Left ventricle myocardium superior (tissue), 1 donor: ENCODE data around the gene C19orf85. TPM values are rescaled to one million over a fixed set of nuclear protein-coding genes. Genes with fewer than 3 reads are reported as not detected.
"Not testable (repeated sequence)": the region's sequence is repeated elsewhere in the genome, so short reads cannot be mapped to it uniquely, and the experiment has no call there.

Experiments used
- ATAC-seq: fragments of 200-7000 bp; cut with Tn5 transposase; one replicate; pipeline ENCODE4 v1.9.1; 2020; ENCODE audit warnings: mild to moderate bottlenecking, moderate library complexity
- DNase-seq: peaks from one replicate; pipeline ENCODE4 v3.0.0-alpha.2; 2020
- intact Hi-C: fragments of 100-400 bp; cut with micrococcal nuclease; formaldehyde crosslinking; loops from one replicate; pipeline ENCODE4 v1.11.0; 2022
- long read RNA-seq: library from polyadenylated mRNA; unstranded; transcript quantifications from one replicate; pipeline ENCODE4 v2.0.0, GENCODE V29; 2021
- total RNA-seq: library from RNA; stranded (reverse); fragmentation: NEBNext Ultra II Directional; extraction: Animal tissue kit (Norgen Biotek cat#: 25700); gene quantifications from one replicate; pipeline ENCODE4 v1.2.1, GENCODE V29; 2021
- donor health status: DM: no; HTN: yes; CAD: no; lungs with severe emphysema.

Gene C19orf85
- total RNA-seq = not detected
- long read RNA-seq = 0 reads

DNA sequence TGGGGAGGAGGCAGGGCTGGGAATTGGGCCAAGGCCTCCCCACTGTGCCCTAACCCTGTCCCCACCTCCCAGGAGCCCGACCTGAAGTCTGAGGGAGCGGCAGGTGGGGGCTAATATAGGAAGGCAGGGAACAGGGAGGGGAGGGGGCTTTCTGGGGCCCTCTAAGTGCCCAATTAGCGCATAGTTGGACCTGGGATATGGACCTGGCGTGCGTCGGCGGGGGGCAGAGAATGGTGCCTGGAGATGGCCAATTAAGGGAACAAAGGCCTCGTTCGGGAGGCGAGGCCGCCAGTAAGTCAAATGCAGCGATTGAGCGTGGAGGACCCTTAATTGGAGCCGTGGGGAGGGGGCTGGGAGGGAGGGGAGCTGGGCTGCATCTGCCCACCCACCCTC lies at the start of gene C19orf85:
Gene C19orf85, minus strand, starts transcription at position 90 of the 393 bp plus-strand sequence. CDS start 197 bp downstream, outside the sequence.
- DNase-seq (no peak), ATAC-seq (no peak)
- intact Hi-C loops = no loop called here

DNA sequence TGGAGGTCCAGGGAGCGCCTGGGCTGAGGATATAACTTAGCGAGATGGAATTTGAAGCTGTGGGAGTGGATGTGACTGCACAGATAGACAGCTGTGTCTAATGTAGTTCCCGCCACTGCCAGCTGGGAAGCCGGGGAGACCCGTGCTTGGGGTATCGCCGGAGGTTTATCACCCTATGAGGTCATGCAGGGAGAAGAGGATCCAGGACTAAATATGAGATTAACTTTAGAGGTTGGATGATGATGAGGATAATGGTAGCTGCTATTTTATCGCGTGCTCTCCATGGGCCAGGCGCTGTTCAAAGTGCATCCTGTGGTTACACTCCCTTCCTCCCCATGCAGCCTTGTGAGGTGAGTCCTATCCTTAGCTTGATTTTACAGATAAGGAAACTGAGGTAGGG lies 43.6 kb upstream of the C19orf85 start:
- DNase-seq (no peak), ATAC-seq (no peak)
- intact Hi-C loops = no loop called here

DNA sequence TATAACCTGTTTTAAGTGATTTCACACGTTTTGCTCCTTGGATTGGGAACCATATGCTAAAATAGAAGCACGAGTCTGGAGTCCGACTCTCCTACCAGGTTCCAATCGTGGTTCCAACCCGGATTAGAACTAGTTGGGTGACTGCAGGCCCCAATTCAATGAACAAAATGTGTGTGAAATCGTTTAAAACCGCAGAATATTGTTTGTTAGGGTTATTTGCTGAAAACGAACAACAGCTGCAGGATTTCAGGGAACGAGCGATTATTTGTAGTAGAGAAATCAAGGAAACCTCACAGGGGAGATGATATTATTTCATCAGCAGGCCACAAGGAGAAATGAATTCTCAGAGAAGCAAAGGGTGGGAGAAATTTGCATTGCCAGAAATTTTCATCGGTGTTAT lies 40.4 kb upstream of the C19orf85 start:
- ATAC-seq (no peak), DNase-seq (no peak)
- intact Hi-C loops = no loop called here

DNA sequence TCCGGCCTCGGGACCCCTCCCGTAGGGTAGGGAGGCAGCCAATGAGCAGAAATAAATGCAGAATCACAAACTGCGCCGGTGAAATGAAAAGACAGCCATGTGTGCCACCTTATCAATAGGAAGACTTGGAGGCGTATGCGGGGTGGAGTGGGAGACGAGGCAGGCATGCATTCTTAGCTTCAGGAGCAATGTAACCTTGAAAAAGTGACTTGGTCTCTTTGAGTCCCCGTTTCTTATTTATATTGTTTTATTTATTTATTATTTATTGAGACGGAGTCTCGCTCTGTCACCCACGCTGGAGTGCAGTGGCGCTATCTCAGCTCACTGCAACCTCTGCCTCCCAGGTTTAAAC lies 39.7 kb upstream of the C19orf85 start:
- intact Hi-C loops = no loop called here
- ATAC-seq = no peak

DNA sequence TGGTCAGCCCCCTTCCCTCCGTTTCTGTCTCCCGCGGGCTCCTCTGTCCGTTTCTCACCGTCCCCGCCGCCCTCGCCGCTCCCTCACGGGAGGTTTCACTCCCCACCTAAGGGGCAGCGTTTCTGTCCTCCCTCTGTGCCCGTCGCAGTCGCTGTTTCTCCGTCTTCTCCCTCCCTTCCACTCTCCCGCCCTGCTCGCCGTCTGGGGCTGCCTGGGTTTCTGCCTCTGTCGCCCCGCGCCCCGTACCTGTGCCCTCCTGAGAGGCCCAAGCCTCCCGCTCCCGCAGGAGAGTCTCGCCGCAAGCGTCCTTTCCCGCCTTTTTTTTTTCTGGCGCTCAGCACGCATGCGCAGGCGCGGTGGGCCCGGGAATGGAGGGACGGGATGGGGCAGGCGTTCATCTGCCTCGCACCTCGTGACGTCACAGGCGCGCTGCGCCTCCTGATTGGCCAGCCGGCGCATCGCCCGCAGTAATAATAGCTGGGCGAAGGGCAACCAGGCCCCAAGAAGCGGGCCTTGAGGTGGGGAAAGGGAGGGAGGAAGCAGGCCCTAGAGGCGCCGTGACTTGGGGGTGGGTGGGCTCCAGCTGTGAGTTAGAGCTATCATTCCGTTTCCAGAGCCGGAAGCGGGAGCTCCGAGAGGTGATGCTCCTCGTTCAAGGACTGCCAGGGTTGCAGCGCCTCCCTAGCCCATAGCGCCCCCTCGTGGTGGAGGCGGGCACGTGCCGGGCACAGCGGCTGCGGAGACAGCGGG lies 39.1 kb upstream of the C19orf85 start:
- DNase-seq = peak; percentile 97
- intact Hi-C loops = loop anchor here (2.0 kb wide), 1 partner anchor 37 kb away; no protein-coding TSS in a partner anchor
- peak; percentile 98 for ATAC-seq

More for the DNA sequence above, 39.7 kb upstream of the C19orf85 start:
- DNase-seq = peak; percentile 3

DNA sequence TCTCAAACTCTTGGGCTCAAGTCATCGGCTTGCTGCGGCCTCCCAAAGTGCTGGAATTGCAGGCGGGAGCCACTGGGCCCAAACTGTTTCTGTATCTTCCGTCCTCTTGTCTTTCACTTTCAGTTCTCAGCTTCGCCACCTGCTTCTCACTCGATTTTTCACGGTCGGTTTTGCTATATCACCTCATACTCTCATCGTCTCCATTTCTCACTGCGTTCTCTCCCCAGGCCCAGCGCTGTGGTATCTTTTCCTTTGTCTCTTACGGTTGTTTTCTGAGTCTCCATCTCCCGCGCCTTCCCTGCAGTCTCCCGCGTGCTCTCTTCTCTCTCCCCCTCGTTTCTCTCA lies 38.6 kb upstream of the C19orf85 start:
- no peak for ATAC-seq
- intact Hi-C loops = loop anchor here (2.0 kb wide), 1 partner anchor 36 kb away; no protein-coding TSS in a partner anchor

DNA sequence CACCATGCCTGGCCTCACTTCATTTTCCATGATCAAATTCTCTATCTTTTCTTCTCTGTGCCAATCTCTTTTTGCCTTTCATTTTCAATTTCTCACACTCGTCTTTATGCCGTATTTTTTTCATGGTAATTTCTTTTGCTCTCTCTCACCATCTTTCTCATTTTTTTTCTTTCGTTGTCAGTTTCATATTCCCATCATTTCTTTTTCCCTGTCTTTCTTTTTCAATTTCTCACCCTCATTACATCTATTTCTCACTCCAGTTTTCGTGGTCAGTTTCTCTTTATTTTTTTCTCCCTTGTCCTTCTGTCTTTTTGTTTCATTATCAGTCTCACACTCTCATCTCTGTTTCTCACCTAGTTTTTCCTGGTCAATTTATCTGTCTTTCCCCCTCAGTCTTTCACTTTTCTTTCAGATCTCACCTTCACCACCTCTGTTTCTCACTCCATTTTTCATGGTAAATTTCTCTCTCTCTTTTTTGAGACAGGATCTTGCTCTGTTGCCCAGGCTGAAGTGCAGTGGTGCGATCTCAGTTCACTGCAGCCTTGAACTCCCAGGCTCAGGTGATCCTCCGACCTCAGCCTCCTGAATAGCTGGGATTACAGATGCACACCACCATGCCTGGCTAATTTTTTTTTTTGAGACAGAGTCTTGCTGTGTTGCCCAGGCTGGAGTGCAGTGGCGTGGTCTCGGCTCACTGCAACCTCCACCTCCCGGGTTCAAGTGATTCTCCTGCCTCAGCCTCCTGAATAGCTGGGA lies 37.8 kb upstream of the C19orf85 start:
- intact Hi-C loops = loop anchor here (2.0 kb wide), 1 partner anchor 36 kb away; no protein-coding TSS in a partner anchor

More for the DNA sequence above, 38.6 kb upstream of the C19orf85 start:
- no peak for DNase-seq

DNA sequence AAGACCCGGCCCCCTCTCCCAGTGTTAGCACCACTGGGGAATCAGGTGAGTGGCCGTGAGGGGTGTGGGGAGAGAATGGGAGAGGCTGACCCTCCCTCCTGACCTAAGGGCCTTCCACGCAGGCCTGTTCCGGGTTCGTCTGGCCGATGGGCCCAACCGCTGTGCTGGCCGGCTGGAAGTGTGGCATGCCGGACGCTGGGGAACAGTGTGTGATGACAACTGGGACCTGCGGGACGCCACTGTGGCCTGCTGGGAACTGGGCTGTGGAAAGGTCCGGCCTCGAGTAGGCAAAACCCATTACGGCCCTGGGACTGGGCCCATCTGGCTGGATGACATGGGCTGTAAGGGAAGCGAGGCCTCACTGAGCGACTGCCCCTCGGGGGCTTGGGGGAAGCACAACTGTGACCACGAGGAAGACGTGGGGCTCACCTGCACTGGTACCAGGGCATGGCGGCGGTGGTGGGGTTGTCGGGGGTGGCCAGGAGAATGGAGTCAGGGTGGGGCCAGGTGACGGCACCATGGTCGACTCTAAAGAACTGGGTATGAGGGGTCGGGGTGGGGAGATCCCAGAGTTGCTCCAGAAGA lies 35.9 kb upstream of the C19orf85 start:
- ATAC-seq = no peak
- intact Hi-C loops = no loop called here
- peak; percentile 23 for DNase-seq

More for the DNA sequence above, 37.8 kb upstream of the C19orf85 start:
- no peak for ATAC-seq
- DNase-seq = peak; percentile 4

DNA sequence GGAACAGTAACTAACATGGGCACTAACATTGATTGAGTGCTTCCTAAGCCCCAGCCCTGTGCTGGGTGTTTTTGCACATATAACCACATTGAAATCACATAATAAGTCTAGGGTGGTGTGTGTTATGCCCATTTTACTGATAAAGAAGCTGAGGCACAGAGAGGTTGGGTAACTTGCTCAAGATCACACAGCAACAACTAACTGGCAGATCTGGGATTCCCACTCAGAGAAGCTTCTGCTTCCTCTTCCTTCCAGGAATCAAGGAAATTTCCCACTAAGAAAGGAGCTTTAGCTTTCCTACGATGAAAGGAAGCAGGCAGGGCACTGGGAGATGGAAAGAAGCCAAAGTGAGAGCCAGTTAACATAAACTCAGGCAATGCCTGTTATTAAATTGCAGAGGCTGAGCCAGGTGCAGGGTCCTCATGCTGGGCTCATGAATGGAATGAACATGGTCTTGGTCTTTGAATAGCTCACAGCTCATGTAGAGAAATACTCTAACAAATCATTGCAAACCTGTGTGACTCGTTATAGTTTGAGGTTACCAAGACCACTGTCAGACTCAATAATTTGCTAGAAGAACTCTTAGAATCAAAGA lies 33.8 kb upstream of the C19orf85 start:
- intact Hi-C loops = no loop called here
- DNase-seq (no peak), ATAC-seq (no peak)

DNA sequence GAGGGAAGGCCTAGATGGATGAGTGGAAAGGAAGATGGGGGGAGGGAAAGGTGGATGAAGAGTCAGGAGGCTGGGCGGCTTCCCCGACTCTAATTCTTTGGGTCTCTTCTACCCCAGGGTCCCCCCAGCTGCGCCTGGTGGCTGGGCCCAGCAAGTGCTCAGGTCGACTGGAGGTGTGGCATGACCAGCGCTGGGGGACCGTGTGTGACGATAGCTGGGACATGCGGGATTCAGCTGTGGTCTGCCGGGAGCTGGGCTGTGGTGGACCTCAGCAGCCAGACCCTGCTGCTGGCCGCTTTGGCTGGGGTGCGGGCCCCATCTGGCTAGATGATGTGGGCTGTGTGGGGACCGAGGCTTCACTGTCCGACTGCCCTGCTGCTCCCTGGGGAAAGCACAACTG lies 33.2 kb upstream of the C19orf85 start:
- ATAC-seq = no peak
- intact Hi-C loops = no loop called here
- DNase-seq = peak; percentile 21

DNA sequence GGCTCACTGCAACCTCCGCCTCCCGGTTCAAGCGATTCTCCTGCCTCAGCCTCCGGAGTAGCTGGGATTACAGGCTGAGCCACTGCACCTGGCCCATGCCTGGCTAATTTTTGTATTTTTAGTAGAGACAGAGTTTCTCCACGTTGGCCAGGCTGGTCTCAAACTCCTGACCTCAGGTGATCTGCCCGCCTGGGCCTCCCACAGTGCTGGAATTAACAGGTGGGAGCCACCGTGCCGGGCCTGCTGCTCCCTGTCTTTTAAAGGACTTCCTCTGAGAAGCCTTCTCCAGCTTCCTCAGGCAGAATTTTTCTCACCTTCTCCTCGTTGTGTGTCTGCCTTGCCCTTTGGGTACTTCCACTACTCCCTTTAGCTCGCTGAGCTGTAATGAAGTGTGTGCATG lies 32.3 kb upstream of the C19orf85 start:
- DNase-seq = peak; percentile 20
- intact Hi-C loops, ATAC-seq: not testable (repeated sequence)

DNA sequence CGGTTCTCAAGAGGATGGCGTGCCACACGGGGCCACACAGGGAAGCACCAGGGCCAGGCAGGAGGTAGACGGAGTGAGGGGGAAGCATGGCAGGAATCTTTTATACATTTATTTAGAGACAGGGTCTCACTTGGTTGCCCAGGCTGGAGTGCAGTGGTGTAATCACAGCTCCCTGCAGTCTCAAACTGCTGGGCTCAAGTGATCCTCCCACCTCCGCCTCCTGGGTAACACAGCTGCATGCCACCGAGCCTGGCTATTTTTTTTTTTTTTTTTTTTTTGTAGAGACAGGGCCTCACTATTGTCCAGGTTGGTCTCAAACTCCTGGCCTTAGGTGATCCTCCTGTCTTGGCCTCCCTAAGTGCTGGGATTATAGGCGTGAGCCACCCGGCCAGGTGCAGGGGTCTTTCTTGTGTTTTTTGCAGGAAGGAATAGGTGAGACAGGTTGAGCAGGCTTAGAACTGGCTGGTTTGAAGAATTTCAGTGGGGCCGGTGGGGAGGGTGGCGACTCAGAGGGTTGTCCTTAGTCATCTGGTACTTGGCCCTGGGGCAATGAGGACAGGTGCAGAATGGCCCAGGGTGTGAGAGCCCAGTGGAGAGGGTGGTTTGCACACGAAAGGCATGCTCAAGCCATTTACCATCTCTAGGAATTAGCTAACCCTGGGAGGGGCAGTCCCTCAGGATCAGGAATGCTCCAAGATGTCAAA lies 31.2 kb upstream of the C19orf85 start:
- no peak for ATAC-seq
- no peak for DNase-seq
- intact Hi-C loops = no loop called here

DNA sequence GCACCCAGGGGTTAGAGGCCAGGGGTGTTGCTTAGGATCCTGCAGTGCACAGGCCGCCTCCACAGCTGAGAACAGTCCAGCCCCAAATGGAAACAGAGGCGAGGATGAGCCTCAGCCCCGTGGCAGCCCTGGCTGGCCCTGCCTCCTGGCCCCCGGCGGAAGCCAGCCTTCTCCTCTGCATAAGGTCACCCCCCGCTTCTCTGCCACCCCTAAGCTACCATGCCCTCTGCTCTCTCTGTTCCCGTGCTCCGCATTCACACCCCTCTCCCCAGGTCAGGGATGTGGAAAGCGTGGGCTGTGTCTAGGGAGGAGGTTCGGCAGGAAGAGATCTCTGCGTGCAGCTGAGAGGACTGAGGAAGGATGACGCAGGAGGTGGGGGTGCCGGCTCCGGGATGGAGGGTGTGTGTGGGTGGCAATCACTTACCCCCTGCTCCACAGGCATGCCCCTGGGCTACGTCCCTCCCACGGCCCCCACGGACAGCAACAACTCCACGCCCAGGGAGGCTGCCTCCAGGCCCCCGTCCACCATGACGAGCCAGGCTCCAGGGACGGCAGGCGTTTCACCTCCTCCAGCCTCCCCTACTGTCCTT lies 29.7 kb upstream of the C19orf85 start:
- intact Hi-C loops = no loop called here
- peak; percentile 76 for DNase-seq
- ATAC-seq = peak; percentile 76

DNA sequence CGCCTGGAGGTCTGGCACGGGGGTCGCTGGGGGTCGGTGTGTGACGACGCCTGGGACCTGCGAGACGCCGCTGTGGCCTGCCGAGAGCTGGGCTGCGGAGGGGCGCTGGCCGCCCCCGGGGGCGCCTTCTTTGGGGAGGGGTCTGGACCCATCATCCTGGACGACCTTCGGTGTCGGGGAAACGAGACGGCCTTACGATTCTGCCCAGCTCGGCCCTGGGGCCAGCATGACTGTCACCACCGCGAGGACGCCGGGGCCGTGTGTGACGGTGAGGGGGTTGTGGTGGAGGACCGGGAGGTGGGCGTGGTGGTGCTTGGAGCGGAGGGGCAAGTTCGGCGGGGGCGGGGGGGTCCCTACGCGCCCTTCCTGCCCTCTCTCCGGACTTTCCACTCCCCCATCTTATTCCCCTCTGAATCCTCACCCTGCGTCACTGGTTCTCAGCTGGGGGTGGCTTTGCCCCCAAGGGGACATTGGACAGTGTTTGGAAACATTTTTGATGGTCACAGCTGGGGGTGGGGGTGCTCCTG lies 29.2 kb upstream of the C19orf85 start:
- peak; percentile 31 for DNase-seq

DNA sequence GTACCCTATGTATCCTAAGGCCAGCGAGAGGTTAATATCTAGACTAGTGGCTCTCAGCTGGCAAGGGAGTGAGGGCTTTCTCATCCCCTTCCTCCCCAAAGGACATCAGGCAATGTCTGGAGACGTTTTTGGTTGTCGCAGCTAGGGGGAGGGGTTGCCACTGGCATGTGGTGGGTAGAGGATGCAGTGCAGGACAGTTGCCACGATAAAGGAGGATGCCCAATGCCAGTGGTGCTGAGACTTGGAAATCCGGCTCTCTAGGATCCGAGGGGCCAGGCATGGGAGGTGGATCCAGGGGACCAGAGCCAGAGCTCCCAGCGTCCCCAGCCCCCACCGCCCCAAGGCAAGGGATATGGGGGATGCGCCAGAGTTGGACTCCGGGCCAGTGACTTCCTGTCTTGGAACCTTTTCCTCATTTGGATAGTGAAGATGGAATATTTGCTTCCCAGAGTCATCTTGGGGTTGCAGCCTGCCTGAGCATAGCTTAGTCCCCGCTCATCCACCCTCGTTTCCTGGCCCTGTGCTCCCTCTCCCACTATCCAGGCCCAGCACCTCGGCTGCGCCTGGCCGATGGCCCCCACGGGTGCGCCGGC lies 28.6 kb upstream of the C19orf85 start:
- intact Hi-C loops = no loop called here
- DNase-seq (no peak), ATAC-seq (peak; percentile 8)

More for the DNA sequence above, 29.2 kb upstream of the C19orf85 start:
- peak; percentile 13 for ATAC-seq
- intact Hi-C loops = no loop called here

DNA sequence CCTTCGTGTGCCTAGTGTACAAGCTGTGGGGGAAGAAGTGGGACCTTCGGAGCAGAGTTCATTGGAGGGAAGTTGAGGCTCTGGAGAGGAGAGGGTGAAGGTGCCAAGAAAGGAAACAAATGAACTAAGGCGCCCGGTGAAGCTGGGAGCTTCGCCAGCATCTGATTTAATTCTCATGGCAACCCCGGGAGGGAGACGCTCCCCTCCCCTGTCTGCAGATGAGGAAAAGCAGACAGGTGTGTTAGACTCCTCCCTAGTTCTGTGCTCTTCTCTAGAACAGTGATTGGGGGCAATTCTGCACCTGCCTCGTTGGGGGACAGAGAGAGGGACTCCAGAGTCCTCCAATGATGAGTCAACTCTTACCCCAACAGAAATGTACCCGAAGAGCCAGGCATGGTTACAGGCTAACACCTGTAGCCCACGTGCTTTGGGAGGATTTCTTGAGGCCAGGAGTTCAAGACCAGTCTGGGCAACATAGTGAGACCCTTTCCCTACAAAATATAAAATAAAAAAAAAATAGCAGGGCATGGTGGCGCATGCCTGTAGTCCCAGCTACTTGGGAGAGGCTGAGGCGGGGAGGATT lies 27.9 kb upstream of the C19orf85 start:
- DNase-seq (no peak), ATAC-seq (no peak)
- intact Hi-C loops = no loop called here

DNA sequence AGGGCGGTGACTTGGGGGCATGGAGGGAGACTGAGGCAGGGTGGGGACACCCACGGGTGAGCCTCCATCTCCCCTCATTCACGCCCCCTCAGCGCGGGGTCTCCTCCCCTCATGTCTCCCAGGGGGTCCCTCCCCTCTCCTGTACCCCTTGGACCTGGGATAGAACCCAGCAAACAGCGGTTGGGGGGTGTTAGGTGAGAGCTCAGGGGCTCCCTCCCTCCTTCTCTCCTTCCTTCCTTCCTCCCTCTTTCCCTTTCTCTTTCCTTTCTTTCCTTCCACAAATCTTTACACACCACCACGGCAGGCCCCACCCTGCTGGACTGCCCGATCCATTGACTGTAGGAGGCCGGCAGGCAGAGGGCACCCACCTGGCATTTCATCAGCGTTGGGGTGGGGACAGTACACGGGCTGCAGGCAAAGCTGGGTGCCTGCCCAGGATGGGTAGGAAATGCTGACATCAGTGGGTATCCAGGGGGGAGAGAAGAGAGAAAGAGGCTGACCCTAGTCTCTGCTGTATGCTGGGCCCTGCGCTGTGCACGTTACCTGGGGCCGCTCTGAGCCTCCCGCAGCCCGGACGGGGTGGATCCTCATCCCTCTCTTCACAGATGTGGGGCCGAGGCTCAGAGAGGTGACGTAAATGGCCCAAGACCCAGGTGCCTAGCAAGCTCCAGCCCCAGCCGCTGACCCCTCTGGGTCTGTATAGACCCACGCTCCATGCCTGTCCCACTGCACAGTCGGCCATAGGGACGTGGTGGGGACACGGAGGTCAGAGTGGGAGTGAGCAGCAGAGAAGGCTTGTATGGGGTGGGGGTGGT lies 27.2 kb upstream of the C19orf85 start:
- ATAC-seq (no peak), DNase-seq (peak; percentile 18)
- intact Hi-C loops = no loop called here
